ENCODE data around the gene NDRG4. TPM values are rescaled to one million over a fixed set of nuclear protein-coding genes. Genes with fewer than 3 reads are reported as not detected.
A peak's percentile ranks its signal among the peaks of the same experiment; 100 is the strongest.

The NDRG4 gene
- total and polyA plus RNA-seq, 2 of the 13 experiments (the other 11 are each of a cell fraction or from before 2014, with no cell fraction given): 1.7 to 2.7 TPM

DNA sequence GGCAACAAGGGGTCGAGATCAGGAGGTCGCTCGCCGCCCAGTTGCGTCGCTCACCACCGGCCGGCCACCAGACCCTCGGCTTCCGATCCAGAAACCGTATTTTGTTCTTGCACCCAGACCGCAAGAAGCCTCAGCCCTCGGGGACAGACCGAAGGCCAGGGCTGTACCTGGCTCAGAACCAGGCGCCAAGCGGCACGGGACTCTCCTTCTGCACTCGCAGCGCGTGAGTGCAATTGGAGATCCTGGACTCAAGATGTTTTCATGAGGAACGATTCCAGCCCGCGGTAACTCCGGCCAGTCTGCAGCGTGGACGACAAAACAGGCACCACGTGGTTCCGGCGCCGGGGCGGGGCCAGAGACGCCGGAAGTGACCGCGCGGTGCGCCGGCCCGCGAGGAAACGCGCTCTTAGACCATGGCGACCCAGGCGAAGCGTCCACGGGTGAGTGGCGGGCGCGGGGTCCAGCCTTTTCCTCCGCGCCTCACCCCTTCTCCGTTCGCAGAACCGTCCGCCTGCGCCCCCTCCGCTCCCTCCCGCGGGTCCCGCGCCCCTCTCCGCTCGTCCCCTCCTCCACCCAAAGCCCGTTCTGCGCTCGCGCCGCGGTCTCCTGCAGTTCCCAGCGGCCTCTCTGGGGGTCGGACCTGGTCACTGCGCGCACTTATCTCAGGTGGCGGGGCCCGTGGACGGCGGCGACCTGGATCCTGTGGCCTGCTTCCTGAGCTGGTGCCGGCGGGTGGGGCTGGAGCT lies 15.4 kb downstream of the NDRG4 start, which contains the start of gene SETD6 (continued):
- TF ChIP-seq ZBTB8A (CRISPR knock-in tag; IDR thresholded peaks at IDR 0.05; ENCODE audit: borderline replicate concordance, low read depth) (peak; percentile 94), CAMTA2 (CRISPR knock-in tag; IDR thresholded peaks at IDR 0.05; ENCODE audit: borderline replicate concordance) (no peak), NFE2L2 (IDR thresholded peaks at IDR 0.05; ENCODE audit: low read length) (no peak), MIER3 (CRISPR knock-in tag; IDR thresholded peaks at IDR 0.05; ENCODE audit: borderline replicate concordance) (peak; percentile 54; the same call in 1 of the 2 replicates), CHD2 (IDR thresholded peaks at IDR 0.05; ENCODE audit: low read depth, low read length) (peak; percentile 12; the same call in 1 of the 2 replicates), EEA1 (CRISPR knock-in tag; IDR thresholded peaks at IDR 0.05; ENCODE audit: borderline replicate concordance) (peak; percentile 96), ZNF33A (CRISPR knock-in tag; IDR thresholded peaks at IDR 0.05; ENCODE audit: borderline replicate concordance) (no peak), ZNF274 (CRISPR knock-in tag; IDR thresholded peaks at IDR 0.05) (peak; percentile 98)
- TF ChIP-seq, protein P1, sequence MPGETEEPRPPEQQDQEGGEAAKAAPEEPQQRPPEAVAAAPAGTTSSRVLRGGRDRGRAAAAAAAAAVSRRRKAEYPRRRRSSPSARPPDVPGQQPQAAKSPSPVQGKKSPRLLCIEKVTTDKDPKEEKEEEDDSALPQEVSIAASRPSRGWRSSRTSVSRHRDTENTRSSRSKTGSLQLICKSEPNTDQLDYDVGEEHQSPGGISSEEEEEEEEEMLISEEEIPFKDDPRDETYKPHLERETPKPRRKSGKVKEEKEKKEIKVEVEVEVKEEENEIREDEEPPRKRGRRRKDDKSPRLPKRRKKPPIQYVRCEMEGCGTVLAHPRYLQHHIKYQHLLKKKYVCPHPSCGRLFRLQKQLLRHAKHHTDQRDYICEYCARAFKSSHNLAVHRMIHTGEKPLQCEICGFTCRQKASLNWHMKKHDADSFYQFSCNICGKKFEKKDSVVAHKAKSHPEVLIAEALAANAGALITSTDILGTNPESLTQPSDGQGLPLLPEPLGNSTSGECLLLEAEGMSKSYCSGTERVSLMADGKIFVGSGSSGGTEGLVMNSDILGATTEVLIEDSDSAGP (CRISPR knock-in tag; IDR thresholded peaks at IDR 0.05; ENCODE audit: borderline replicate concordance): peak; percentile 92
- TF ChIP-seq, protein P2, sequence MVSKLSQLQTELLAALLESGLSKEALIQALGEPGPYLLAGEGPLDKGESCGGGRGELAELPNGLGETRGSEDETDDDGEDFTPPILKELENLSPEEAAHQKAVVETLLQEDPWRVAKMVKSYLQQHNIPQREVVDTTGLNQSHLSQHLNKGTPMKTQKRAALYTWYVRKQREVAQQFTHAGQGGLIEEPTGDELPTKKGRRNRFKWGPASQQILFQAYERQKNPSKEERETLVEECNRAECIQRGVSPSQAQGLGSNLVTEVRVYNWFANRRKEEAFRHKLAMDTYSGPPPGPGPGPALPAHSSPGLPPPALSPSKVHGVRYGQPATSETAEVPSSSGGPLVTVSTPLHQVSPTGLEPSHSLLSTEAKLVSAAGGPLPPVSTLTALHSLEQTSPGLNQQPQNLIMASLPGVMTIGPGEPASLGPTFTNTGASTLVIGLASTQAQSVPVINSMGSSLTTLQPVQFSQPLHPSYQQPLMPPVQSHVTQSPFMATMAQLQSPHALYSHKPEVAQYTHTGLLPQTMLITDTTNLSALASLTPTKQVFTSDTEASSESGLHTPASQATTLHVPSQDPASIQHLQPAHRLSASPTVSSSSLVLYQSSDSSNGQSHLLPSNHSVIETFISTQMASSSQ (IDR thresholded peaks at IDR 0.05; ENCODE audit: low read depth): no peak
- TF ChIP-seq, protein P2 (CRISPR knock-in tag; IDR thresholded peaks at IDR 0.05; ENCODE audit: borderline replicate concordance): peak; percentile 77
- TF ChIP-seq, protein P3, sequence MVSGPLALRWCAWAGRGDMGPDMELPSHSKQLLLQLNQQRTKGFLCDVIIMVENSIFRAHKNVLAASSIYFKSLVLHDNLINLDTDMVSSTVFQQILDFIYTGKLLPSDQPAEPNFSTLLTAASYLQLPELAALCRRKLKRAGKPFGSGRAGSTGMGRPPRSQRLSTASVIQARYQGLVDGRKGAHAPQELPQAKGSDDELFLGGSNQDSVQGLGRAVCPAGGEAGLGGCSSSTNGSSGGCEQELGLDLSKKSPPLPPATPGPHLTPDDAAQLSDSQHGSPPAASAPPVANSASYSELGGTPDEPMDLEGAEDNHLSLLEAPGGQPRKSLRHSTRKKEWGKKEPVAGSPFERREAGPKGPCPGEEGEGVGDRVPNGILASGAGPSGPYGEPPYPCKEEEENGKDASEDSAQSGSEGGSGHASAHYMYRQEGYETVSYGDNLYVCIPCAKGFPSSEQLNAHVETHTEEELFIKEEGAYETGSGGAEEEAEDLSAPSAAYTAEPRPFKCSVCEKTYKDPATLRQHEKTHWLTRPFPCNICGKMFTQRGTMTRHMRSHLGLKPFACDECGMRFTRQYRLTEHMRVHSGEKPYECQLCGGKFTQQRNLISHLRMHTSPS (CRISPR knock-in tag; IDR thresholded peaks at IDR 0.05; ENCODE audit: low read depth): peak; percentile 63; the same call in 1 of the 2 replicates
- TF ChIP-seq, protein P4, sequence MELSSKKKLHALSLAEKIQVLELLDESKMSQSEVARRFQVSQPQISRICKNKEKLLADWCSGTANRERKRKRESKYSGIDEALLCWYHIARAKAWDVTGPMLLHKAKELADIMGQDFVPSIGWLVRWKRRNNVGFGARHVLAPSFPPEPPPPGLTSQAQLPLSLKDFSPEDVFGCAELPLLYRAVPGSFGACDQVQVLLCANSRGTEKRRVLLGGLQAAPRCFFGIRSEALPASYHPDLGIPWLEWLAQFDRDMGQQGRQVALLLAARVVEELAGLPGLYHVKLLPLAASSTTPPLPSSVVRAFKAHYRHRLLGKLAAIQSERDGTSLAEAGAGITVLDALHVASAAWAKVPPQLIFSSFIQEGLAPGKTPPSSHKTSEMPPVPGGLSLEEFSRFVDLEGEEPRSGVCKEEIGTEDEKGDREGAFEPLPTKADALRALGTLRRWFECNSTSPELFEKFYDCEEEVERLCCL (CRISPR knock-in tag; IDR thresholded peaks at IDR 0.05; ENCODE audit: borderline replicate concordance): peak; percentile 91; the same call in 1 of the 2 replicates
- TF ChIP-seq, protein P5, sequence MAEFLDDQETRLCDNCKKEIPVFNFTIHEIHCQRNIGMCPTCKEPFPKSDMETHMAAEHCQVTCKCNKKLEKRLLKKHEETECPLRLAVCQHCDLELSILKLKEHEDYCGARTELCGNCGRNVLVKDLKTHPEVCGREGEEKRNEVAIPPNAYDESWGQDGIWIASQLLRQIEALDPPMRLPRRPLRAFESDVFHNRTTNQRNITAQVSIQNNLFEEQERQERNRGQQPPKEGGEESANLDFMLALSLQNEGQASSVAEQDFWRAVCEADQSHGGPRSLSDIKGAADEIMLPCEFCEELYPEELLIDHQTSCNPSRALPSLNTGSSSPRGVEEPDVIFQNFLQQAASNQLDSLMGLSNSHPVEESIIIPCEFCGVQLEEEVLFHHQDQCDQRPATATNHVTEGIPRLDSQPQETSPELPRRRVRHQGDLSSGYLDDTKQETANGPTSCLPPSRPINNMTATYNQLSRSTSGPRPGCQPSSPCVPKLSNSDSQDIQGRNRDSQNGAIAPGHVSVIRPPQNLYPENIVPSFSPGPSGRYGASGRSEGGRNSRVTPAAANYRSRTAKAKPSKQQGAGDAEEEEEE (CRISPR knock-in tag; IDR thresholded peaks at IDR 0.05; ENCODE audit: borderline replicate concordance): no peak; the same call in 1 of the 2 replicates
- TF ChIP-seq, protein P6, sequence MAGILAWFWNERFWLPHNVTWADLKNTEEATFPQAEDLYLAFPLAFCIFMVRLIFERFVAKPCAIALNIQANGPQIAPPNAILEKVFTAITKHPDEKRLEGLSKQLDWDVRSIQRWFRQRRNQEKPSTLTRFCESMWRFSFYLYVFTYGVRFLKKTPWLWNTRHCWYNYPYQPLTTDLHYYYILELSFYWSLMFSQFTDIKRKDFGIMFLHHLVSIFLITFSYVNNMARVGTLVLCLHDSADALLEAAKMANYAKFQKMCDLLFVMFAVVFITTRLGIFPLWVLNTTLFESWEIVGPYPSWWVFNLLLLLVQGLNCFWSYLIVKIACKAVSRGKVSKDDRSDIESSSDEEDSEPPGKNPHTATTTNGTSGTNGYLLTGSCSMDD (CRISPR knock-in tag; IDR thresholded peaks at IDR 0.05): peak; percentile 40; the same call in 1 of the 2 replicates
